MG63 (cell line): ENCODE measurements around the gene ZFP91. TPM values are rescaled to one million over a fixed set of nuclear protein-coding genes. Genes with fewer than 3 reads are reported as not detected.

Experiments used
- DNase-seq: peaks from one replicate; pipeline ENCODE4 v3.0.0-alpha.2; 2020
- H3K27me3 ChIP-seq: fragments of 250-450 bp; sonication (Bioruptor Pico); 2 replicates; pipeline ENCODE4 v1.5.1; 2020; ENCODE audit warnings: mild to moderate bottlenecking, moderate library complexity
- H3K36me3 ChIP-seq: fragments of 250-450 bp; sonication (Bioruptor Pico); 2 replicates; pipeline ENCODE4 v1.5.1; 2020; ENCODE audit warnings: mild to moderate bottlenecking, moderate library complexity
- H3K4me3 ChIP-seq: fragments of 250-450 bp; sonication (Bioruptor Pico); 2 replicates; pipeline ENCODE4 v1.5.1; 2020; ENCODE audit warnings: mild to moderate bottlenecking, moderate library complexity
- H3K9me3 ChIP-seq: fragments of 250-450 bp; sonication (Bioruptor Pico); 2 replicates; pipeline ENCODE4 v1.5.1; 2020; ENCODE audit warnings: mild to moderate bottlenecking, moderate library complexity
- total RNA-seq: library from RNA; depleted of rRNA; stranded (reverse); fragments of >200 nt; shearing (Covaris generic); gene quantifications from 2 replicates; pipeline ENCODE4 v1.2.3, GENCODE V29; 2014; ENCODE audit warnings: low replicate concordance

Gene ZFP91
- total RNA-seq, 1 experiment from 2014 or later: 56.1 TPM

- Histone ChIP-seq H3K4me3 (no peak overlapping the region), H3K27me3 (no peaks in the 10 kb centered on the region), H3K36me3 (no peaks in the 10 kb centered on the region), H3K9me3 (no peaks in the 10 kb centered on the region; the same call in 1 of the 2 replicates)
- DNase-seq: no peak
These were observed 62.5 kb downstream of the ZFP91 start for GRCh38 chr11:58641341-58641740.

- Histone ChIP-seq H3K9me3 (no peaks in the 10 kb centered on the region; the same call in 1 of the 2 replicates), H3K36me3 (no peaks in the 10 kb centered on the region), H3K27me3 (no peaks in the 10 kb centered on the region), H3K4me3 (no peak overlapping the region)
- DNase-seq: no peak
These were observed 63.1 kb downstream of the ZFP91 start for GRCh38 chr11:58641803-58642581.

- no peaks in the 10 kb centered on the region for H3K36me3 ChIP-seq
- no peak for DNase-seq
- no peaks in the 10 kb centered on the region; the same call in 1 of the 2 replicates for H3K9me3 ChIP-seq
- H3K27me3 ChIP-seq: no peaks in the 10 kb centered on the region
- H3K4me3 ChIP-seq: no peak overlapping the region
These were observed 67.0 kb downstream of the ZFP91 start for GRCh38 chr11:58645854-58646253.

GRCh38 chr11:58647141-58647699 lies 68.4 kb downstream of the ZFP91 start:
- Histone ChIP-seq H3K27me3 (no peaks in the 10 kb centered on the region), H3K4me3 (no peak overlapping the region), H3K9me3 (no peaks in the 10 kb centered on the region; the same call in none of the 2 replicates), H3K36me3 (no peaks in the 10 kb centered on the region)
- DNase-seq: no peak

- Histone ChIP-seq H3K4me3 (no peak overlapping the region), H3K9me3 (no peaks in the 10 kb centered on the region; the same call in none of the 2 replicates), H3K27me3 (no peaks in the 10 kb centered on the region), H3K36me3 (no peaks in the 10 kb centered on the region)
- DNase-seq: no peak
These were observed 69.0 kb downstream of the ZFP91 start for GRCh38 chr11:58647866-58648265.

- no peaks in the 10 kb centered on the region for H3K36me3 ChIP-seq
- H3K4me3 ChIP-seq: no peak overlapping the region
- no peaks in the 10 kb centered on the region; the same call in none of the 2 replicates for H3K9me3 ChIP-seq
- H3K27me3 ChIP-seq: no peaks in the 10 kb centered on the region
- DNase-seq: no peak
These were observed 70.8 kb downstream of the ZFP91 start for GRCh38 chr11:58649623-58650022.

GRCh38 chr11:58650496-58650895 lies 71.6 kb downstream of the ZFP91 start:
- no peaks in the 10 kb centered on the region; the same call in 1 of the 2 replicates for H3K9me3 ChIP-seq
- H3K4me3 ChIP-seq: no peak overlapping the region
- no peaks in the 10 kb centered on the region for H3K36me3 ChIP-seq
- no peak for DNase-seq
- H3K27me3 ChIP-seq: no peaks in the 10 kb centered on the region

- no peaks in the 10 kb centered on the region; the same call in 1 of the 2 replicates for H3K9me3 ChIP-seq
- H3K36me3 ChIP-seq: no peaks in the 10 kb centered on the region
- no peak for DNase-seq
- H3K4me3 ChIP-seq: no peak overlapping the region
- H3K27me3 ChIP-seq: no peaks in the 10 kb centered on the region
These were observed 73.9 kb downstream of the ZFP91 start for GRCh38 chr11:58652726-58653280.

- DNase-seq: peak; percentile 76
- H3K4me3 ChIP-seq: no peak overlapping the region
- no peaks in the 10 kb centered on the region for H3K27me3 ChIP-seq
- H3K9me3 ChIP-seq: no peaks in the 10 kb centered on the region; the same call in 1 of the 2 replicates
- H3K36me3 ChIP-seq: no peaks in the 10 kb centered on the region
These were observed 75.4 kb downstream of the ZFP91 start for GRCh38 chr11:58654079-58654907.

- Histone ChIP-seq H3K4me3 (no peak overlapping the region), H3K36me3 (no peaks in the 10 kb centered on the region), H3K27me3 (no peaks in the 10 kb centered on the region), H3K9me3 (no peaks in the 10 kb centered on the region; the same call in 1 of the 2 replicates)
- DNase-seq: no peak
These were observed 76.0 kb downstream of the ZFP91 start for GRCh38 chr11:58654908-58655296.

- Histone ChIP-seq H3K27me3 (no peaks in the 10 kb centered on the region), H3K9me3 (no peaks in the 10 kb centered on the region), H3K4me3 (no peak overlapping the region), H3K36me3 (no peaks in the 10 kb centered on the region)
- DNase-seq: no peak
These were observed 77.5 kb downstream of the ZFP91 start for GRCh38 chr11:58656348-58656747.

GRCh38 chr11:58658623-58659022 lies 79.8 kb downstream of the ZFP91 start:
- DNase-seq: no peak
- no peaks in the 10 kb centered on the region for H3K9me3 ChIP-seq
- no peaks in the 10 kb centered on the region for H3K27me3 ChIP-seq
- H3K36me3 ChIP-seq: no peaks in the 10 kb centered on the region
- H3K4me3 ChIP-seq: no peak overlapping the region

- no peak overlapping the region for H3K4me3 ChIP-seq
- no peaks in the 10 kb centered on the region for H3K9me3 ChIP-seq
- no peak for DNase-seq
- H3K27me3 ChIP-seq: no peaks in the 10 kb centered on the region
- H3K36me3 ChIP-seq: no peaks in the 10 kb centered on the region
These were observed 80.5 kb downstream of the ZFP91 start for GRCh38 chr11:58659404-58659803.

- no peak overlapping the region for H3K4me3 ChIP-seq
- no peaks in the 10 kb centered on the region for H3K36me3 ChIP-seq
- no peak for DNase-seq
- no peaks in the 10 kb centered on the region for H3K27me3 ChIP-seq
- H3K9me3 ChIP-seq: no peaks in the 10 kb centered on the region
These were observed 81.2 kb downstream of the ZFP91 start for GRCh38 chr11:58659910-58660570.
